GM21381 (cell line): ENCODE data around the gene PCDHGA1.

Experiments
- ATAC-seq: cut with Tn5 transposase; IDR thresholded peaks from one replicate; pipeline ENCODE4 v1.9.1; 2021; ENCODE audit warnings: mild to moderate bottlenecking, moderate library complexity; ENCODE audit not compliant: unreplicated experiment

Gene PCDHGA1

DNA sequence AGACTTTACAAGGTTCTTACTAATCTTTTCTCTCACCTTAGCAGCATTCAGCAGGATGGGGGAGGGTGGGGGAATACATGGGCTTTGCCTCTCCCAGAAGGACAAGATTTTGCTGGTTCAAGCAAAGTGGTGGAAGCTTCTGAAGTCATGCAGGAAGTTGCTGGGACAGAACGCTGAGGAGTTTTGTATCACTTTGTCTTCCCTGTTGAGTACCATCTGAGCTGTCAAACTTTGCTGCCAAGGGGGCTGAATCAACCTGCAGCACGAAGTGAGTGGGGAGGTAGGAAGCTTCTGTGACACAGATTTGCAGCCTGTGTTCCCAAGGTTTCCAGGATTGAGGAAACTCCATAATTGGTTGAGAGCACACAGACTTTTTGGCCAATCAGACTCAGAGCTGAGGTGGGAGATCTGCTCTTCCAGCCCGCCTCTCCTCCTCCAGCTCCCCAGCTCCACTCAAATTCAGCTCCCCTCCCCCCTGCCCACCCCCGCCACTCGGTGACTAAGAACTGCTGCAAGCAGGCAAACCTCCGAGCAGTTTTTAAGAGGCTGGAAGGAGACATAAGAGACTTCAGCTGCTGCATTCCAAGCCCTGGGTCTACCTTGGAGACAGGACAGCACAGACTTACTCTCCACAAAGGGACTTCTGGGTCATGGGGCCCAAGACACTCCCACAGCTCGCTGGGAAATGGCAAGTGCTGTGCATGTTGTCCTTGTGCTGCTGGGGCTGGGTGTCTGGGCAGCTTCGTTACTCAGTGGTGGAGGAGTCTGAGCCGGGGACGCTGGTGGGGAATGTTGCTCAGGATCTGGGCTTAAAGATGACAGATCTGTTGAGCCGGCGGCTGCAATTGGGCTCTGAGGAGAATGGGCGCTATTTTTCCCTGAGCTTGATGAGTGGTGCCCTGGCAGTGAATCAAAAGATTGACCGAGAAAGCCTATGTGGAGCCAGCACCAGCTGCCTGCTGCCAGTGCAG, 158.6 kb downstream of the PCDHGA1 start, which contains the start of gene PCDHGC5:
TSS of gene PCDHGC5 (plus strand) at position 491 of the 971 bp plus-strand sequence. CDS start at position 651, 160 bp downstream.
- ATAC-seq, result no peak

DNA sequence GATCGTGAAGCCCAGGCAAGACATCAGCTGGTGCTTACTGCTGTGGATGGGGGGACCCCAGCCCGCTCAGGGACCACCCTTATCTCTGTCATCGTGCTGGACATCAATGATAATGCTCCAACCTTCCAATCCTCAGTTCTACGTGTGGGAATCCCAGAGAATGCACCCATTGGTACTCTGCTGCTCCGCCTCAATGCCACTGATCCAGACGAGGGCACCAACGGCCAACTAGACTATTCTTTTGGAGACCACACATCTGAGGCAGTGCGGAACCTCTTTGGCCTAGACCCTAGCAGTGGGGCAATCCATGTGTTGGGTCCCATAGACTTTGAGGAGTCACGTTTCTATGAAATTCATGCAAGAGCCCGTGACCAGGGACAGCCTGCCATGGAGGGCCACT, 159.5 kb downstream of the PCDHGA1 start:
- no peak for ATAC-seq

DNA sequence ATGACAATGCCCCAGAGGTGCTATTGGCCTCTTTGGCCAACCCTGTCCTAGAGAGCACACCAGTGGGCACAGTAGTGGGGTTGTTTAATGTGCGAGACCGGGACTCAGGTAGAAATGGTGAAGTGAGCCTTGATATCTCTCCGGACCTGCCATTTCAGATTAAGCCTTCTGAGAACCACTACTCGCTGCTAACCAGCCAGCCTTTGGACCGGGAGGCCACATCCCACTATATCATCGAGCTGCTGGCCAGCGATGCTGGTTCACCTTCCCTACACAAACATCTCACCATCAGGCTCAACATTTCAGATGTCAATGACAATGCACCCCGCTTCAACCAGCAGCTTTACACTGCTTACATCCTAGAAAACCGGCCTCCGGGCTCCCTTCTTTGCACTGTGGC, 160.0 kb downstream of the PCDHGA1 start:
- no peak for ATAC-seq

DNA sequence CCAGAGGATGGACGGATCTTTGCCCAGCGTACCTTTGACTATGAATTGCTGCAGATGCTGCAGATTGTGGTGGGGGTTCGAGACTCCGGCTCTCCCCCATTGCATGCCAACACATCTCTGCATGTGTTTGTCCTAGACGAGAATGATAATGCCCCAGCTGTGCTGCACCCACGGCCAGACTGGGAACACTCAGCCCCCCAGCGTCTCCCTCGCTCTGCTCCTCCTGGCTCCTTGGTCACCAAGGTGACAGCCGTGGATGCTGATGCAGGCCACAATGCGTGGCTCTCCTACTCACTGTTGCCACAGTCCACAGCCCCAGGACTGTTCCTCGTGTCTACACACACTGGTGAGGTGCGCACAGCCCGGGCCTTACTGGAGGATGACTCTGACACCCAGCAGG, 160.5 kb downstream of the PCDHGA1 start:
- no peak for ATAC-seq

DNA sequence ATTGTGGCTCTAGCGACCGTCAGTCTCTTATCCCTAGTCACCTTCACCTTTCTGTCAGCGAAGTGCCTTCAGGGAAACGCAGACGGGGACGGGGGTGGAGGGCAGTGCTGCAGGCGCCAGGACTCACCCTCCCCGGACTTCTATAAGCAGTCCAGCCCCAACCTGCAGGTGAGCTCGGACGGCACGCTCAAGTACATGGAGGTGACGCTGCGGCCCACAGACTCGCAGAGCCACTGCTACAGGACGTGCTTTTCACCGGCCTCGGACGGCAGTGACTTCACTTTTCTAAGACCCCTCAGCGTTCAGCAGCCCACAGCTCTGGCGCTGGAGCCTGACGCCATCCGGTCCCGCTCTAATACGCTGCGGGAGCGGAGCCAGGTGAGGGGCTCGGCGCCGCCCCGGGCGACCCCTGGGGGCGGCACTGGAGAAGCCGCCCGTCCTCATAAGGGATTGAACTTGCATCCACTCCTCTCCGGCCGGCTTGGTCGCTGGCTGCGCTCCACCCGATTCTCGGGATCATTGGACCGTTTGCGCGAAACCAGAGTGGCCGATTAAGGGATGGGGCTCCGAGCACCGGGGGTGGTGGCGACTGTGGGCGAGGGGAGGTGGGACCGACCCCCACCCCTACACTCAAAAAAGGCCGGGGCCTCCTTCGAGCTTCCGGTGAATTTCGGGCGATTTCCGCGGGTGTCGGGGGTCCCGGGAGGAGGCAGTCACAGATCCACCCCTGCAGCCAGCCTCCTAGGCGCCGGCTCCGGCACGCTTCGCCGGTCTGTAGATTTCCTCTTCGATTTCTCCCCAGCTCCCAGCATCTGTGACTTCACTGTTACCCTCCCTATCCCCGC, 161.2 kb downstream of the PCDHGA1 start:
- peak; percentile 1 for ATAC-seq

DNA sequence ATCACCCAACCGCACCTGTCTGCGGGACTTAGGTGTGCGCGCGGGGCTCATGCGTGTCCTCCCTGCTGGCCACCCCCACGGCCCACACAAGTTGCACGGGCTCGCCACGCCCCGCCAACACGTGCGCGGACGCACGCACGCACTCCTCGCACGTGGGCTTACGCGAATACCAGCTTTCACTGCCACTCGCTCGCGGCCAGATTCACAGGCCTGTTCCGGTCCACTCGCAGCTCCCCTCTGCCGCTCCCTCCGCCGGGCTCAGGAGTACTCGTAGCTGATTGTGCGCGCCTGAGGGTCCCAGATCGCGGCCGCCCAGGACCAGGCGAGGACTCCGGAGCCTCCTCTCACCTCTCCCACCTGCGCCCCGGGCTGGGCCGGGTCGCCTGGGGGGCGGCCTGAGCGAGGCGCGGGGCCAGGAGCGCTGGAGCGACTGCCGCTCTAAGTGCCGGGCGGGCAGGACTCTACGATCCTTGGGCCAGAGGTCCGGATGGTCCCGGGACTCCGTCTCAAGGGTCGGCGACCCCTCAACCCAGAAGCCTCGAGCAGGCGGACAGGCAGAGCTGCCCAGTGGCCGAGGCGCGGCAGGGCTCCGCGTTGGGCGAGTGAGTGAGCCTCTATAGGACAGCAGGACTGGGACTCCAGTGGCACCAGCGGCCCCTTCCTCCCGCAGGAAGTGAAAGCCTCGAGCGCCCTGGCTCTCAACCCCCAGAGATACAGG, 162.0 kb downstream of the PCDHGA1 start:
- ATAC-seq, result peak; percentile 53

DNA sequence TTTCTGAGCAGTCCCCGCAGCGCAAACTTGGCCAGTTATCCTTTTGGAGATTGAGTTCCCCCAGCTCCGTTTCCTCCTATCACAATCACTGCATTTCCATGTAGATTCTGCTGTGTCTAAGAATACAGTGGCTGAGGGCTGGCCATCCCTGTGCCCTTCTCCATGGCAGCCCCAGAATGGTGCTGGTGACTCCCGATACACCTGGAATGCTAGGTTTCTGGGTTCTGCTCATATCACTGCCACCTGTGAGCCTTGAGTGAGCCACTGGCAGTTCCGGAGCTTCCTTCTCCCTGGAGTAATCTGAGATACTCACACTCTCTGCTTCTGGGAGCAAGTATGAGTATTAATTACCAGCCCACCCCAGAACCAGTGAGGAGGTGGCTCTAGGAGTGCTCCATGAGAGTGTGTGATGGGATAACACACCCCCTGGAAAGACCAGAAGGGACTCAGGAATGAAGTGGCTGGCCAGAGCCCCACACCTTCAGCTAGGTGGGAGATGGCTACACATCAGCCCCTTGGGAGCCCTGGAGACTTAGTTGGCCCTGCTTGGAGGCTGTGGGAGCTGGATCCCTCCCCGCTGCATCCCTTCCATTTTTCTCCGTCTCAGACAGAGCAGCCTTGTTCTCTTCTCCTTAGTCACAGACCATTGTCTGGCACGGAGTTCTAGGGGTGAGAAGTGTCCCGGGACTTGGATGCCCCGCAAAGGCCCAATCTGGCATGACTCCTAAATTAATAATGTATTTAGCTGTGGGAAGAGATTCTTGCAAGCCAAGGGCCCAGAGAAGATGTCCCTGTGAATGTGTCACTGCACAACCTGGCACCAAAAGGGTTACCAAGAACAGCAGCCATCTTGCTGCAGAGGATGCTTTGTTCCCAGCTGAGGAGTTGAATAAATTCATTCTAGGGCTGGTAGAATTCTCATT, 163.4 kb downstream of the PCDHGA1 start:
- ATAC-seq, result no peak

DNA sequence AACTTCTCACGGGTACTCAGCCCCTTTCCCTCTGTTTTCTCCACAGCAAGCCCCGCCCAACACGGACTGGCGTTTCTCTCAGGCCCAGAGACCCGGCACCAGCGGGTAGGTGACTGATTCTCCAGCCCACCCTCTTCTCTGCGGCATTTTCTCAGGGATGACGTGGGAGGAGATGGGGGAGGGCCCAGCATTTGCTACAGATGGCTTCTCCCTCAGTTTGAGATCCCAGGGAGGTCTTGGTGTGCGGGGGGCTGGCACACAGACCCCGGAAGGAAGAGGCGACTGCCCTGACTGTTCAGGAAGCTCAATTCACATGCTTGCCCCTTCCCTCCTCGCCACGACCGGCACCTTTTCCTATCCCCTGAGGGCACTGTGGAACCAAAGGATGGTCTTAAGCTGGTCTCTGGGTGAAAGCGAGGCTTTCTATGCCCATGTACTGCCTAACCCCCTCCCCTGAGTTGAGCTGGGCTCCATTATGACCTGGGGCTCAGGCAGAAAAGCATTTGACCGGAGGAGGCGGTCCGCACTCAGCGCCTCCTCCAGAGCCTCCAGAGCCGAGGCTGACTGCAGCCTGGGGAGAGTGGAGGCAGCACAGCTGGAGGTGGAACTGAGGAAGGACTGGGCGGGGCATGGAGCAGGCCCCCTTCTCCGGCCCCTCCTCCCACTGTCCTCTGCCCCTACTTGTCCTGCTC, 164.6 kb downstream of the PCDHGA1 start:
- no peak for ATAC-seq

DNA sequence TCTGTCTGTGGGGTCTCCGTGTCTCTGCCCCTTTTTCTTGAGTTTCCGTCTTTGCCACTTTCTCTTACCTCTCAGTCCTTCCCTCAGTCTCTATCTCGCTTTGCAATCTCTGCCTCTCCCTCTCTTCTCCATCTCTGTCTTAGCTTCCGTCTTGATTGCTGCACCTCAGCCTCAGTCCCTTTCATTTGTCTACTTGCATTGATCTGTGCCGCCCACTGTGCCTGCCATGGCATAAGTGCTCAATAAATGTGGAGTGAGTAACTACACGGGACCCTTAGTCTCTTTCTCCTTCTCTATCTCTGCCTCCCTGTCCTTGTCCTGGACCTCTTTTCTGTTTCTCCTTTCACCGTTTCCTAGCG, 165.1 kb downstream of the PCDHGA1 start:
- no peak for ATAC-seq

DNA sequence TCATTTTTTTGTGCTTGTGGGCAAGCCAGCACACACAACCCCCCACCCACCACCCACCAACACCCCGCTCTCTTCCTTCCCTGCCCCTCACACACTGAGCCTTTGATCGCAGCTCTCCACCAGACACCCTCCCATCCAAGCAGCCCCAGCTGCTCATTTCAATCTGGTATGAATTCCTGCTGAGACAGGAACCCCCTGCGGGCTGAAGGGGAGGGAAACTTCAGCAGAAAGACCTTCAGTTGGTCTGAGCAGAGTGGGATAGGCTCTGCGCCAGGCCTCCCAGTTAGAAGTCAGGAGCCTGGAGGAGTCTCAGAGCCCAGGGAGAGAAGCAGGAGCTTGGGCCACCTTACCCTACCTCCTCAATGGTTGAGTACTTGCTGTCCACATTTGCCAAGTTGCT, 165.7 kb downstream of the PCDHGA1 start:
- no peak for ATAC-seq

DNA sequence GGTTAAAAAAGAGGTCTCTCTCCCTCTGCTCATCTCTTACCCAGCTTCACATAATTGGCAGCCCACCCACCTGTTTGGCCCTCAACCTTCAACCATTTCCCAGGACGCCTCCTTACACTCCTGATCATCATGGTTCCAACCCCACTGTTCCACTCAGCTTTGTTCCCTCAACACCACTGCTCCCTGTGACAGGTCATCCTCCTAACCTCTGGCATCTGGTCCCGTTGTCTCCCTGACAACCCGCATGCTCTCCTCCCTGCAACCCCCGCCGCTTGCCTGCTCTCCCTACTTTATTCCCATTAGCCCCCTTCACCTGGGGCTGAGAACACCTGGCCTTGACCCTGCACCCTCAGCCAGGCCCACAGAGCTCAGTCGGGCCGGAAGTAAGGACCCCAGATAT, 171.4 kb downstream of the PCDHGA1 start:
- ATAC-seq, result no peak

DNA sequence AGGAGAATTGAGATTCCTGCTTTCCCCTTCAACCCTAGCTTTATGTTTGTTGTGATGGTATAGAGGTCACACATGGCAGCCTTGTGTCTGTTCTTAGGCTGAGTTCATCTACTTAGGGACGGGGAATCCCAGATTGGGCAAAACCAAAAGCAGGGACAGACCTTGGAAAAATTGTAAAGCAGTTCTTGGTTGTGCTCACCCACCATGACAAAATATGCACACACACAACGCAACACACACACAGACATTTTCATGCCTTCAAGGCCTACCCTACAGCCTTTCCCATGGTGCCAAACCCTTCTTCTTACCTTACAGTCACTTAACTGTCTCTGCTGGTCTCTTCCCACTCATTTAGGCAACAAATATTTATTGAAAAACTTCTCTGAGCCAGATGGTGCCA, 173.4 kb downstream of the PCDHGA1 start:
- no peak for ATAC-seq

DNA sequence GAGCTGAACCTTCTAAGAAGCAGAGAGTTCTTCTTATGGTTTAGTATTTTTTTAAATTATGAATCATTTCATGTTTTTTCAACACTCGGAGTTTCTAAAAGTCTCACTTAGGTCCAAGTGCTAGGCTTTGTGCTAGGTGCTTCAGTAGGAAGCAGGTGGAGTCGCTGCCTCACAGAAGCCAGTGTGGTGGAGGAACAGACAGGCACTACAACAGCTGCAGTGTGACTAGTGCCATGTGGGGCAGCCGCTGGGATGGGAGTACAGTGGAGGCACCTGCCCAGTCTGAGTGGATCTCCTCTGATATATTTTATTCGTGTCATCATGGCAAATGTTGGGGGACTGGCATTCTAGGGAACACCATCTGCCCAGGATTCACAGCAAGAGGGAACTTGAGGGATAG, 173.9 kb downstream of the PCDHGA1 start:
- ATAC-seq, result no peak

DNA sequence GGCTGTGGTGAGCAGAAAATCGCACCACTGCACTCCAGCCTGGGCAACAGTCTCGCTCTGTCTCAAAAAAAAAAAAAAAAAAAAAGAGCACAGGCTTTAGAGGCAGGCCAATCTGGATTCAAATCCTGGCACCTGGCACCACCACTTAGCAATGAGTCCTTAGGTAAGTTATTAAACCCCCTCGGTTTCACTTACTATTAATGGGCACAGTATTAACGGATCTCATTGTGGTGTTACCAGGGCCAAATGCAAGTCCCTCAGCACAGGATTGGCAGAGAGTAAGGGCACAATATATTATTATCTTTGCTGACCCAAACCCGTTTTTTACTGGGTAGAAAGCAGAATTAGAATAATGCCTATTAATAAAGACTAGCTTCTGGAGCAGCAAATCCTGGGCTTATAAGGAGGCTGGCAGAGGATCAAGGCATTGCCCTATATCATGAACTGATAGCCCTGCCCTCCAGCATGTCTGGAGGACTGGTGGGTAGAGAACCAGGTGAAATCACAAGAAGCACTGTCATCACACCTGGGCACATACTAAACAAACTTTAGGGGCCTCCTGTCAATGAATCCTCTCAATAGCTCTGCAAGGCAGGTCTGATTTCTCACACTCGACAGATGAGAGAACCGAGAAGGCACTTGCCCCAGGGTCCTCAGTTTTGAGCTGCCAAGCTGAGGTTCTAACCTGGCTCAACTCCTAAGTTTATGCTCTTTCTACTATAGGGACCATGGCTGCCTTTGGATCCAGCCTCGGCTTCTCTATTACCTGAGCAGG, 176.3 kb downstream of the PCDHGA1 start:
- ATAC-seq, result no peak

DNA sequence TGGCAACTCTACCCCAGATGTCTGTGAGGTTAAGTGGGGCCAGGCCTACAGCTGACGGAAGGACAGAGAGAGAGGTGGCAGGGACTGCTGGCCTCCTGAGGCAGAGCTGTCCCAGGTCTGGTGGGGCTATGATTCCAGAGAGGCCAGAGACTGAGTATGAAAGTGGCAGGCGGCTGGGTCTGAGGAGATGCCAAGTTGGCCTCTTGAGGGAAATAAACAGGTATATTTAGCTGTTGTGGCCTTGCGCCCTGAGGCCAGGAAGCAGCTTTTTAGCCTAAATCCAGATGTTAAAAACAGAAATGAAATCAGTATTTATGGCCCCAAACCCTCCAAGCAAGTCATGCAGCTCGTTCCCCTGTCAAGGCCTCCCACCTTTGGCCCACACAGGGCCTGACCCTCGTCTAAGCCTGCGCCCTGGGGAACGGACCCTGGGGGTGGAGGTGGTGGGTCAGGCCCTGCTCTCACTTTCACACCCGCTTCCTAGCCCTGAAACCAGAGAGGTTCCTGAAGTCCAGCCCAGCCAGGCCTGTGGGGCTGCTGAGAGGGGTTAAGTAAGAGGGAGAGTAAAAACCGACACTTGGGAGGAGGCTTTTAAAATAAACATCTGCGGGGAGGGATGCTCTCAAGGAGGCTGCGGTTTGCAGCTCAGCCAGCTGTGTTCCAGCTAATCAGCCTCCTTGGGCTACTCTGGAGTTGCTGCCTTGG, 177.2 kb downstream of the PCDHGA1 start:
- ATAC-seq, result peak; percentile 40

DNA sequence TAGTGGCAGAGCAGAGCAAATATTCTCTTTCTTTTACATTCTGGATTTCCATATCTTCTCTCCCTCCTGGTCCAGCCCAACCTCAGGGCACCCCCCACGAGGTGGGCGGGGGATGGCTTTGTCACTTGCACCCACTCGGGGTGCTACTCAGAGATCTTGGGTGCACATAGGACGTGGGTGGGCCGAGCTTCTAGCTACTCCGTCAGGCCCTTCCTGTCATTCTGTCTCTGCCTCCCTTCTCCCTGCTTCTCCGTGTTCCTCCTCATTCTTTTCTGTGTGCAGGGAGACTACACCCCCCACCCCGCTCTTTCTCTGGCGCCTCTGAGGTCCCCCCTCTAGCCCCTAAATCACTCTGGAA, 178.1 kb downstream of the PCDHGA1 start:
- no peak for ATAC-seq

DNA sequence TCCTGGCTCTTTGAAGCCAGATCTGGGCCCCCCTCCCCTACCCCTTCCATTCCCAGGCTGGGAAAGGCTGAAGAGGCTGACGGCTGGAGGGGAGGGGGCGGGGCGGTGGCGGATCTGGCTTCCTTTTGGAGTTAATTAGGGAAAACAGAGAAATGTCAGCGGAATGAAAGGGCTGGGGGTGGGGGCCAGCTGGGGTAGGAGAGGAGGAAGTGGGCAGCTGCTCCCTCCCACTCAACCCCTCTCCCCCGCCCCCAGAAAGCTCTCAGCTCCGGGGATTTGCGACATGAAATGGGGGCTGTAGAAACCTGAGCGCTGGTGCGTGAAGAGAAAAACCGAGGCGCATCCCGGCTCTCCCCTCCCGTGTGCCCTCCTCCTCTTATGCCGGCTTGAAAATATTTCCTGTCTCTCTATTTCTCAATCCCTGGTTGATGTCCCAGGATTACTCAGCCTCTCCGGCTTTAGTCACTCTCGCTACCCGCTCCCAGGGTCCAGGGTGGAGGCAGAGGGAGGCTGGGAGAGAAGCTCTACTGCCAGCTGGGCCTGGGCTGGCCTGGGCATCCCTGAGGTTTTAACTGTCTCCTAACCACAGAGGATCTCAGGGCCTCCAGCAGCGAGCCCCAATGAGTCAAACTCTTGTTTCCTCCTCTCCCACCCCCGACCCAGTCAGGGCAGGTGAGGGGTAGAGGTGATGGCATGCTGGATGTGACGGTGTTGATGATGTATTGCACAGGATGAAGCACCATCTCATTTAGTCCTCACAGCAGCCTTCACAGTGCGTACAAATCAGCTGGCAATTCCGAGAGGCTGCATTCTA, 178.7 kb downstream of the PCDHGA1 start:
- no peak for ATAC-seq
